ENCODE data around the gene SEPTIN12. TPM values are rescaled to one million over a fixed set of nuclear protein-coding genes. Genes with fewer than 3 reads are reported as not detected.

SEPTIN12 gene
- total and polyA plus RNA-seq, 2 of the 4 experiments (the other 2 are of a cell fraction): not detected

- no peak overlapping the region for H2BK20ac ChIP-seq (ENCODE audit: low read depth, low read length)
- H3K23ac ChIP-seq (ENCODE audit: low read depth, low read length): no peak overlapping the region
- no peak overlapping the region for H3K9ac ChIP-seq (ENCODE audit: low read depth, low read length)
- H3K4me1 ChIP-seq (ENCODE audit: control insufficient read depth, insufficient read depth, low read length): peaks cover 5% of the 10 kb centered on the region; the same call in 1 of the 2 replicates
- H3K4me3 ChIP-seq (ENCODE audit: insufficient read depth, low read depth, low read length): no peak overlapping the region
- ChIA-PET CTCF (no interaction called here), POLR2A (ENCODE audit: unreplicated experiment) (no interaction called here)
- ATAC-seq (ENCODE audit: low read depth) (no peak), DNase-seq (no peak)
- no peak overlapping the region for H3K4me2 ChIP-seq (ENCODE audit: low read depth, low read length)
- H3K9me1 ChIP-seq (ENCODE audit: insufficient read depth, low read length): no peaks in the 10 kb centered on the region
- no peak for TF ChIP-seq SMC3 (IDR thresholded peaks at IDR 0.05; ENCODE audit: low read depth, low read length)
- no peak for TF ChIP-seq CHD1 (IDR thresholded peaks at IDR 0.05; ENCODE audit: low read depth, low read length)
- TF ChIP-seq MAFK (IDR thresholded peaks at IDR 0.05; ENCODE audit: low read depth, low read length): no peak
- TF ChIP-seq RAD21 (IDR thresholded peaks at IDR 0.05; ENCODE audit: low read length): no peak
- no peak for TF ChIP-seq CEBPB (IDR thresholded peaks at IDR 0.05; ENCODE audit: low read depth, low read length)
- no peak for TF ChIP-seq CTCF (conservative IDR thresholded peaks at IDR 0.05; ENCODE audit: low read depth, low read length)
- no peak for TF ChIP-seq MAZ (IDR thresholded peaks at IDR 0.05; ENCODE audit: borderline replicate concordance, low read depth, low read length)
- no peak for TF ChIP-seq RFX5 (IDR thresholded peaks at IDR 0.05; ENCODE audit: low read depth, low read length)
- TF ChIP-seq FOS (IDR thresholded peaks at IDR 0.05; ENCODE audit: low read depth, low read length): no peak
- no peak for TF ChIP-seq POLR2A (IDR thresholded peaks at IDR 0.05; ENCODE audit: low read depth, low read length)
- TF ChIP-seq RCOR1 (IDR thresholded peaks at IDR 0.05; ENCODE audit: insufficient replicate concordance, low read length): no peak
- H3K36me3 ChIP-seq (ENCODE audit: control insufficient read depth, insufficient read depth, low read length): peaks cover 2% of the 10 kb centered on the region; the same call in 1 of the 2 replicates
- no peaks in the 10 kb centered on the region for H3K9me3 ChIP-seq (ENCODE audit: control insufficient read depth, insufficient read depth, low read length)
- H4K91ac ChIP-seq (ENCODE audit: insufficient read depth, low read depth, low read length): no peak overlapping the region
- no peak overlapping the region for H3K56ac ChIP-seq (ENCODE audit: extremely low read depth, insufficient read depth, low read length)
- no peaks in the 10 kb centered on the region for H3K27me3 ChIP-seq (ENCODE audit: control insufficient read depth, insufficient read depth, low read length)
- H2BK15ac ChIP-seq (ENCODE audit: low read depth, low read length): no peak overlapping the region
- BruUV-seq (replicated peaks): no TSS peak
- no peak overlapping the region for H3K14ac ChIP-seq (replicated peaks; ENCODE audit: low read depth, low read length)
- no peak overlapping the region for H3K4ac ChIP-seq (ENCODE audit: low read depth, low read length)
- WGBS, 2 experiments (ENCODE audit: extremely low coverage in 2 of 2, insufficient read length in 1 of 2): no CpG with 5 or more reads among the region's 16 CpGs
- no peak overlapping the region for H3K18ac ChIP-seq (ENCODE audit: low read depth, low read length)
- H2BK120ac ChIP-seq (ENCODE audit: low read depth, low read length): no peak overlapping the region
- no peak overlapping the region for H2AK5ac ChIP-seq (ENCODE audit: low read depth, low read length)
- H3K79me1 ChIP-seq (ENCODE audit: low read depth in 1 of 2, low read length in 2 of 2): 0 out of 4 replicates have a peak, but pooled peaks cover 0 to 7% of the 10 kb centered on the region in 2 experiments
- in situ Hi-C loops (cut with MboI; ENCODE audit: low sequenced_read_pairs) (no loop called here), dilution Hi-C loops (cut with HindIII; ENCODE audit: low sequenced_read_pairs, unreplicated experiment) (no loop called here), intact Hi-C loops (cut with micrococcal nuclease) (no loop called here)
- no peak overlapping the region for H2BK5ac ChIP-seq (ENCODE audit: low read depth, low read length, poor library complexity, severe bottlenecking)
- no peak overlapping the region for H2AK9ac ChIP-seq (replicated peaks; ENCODE audit: low read depth, low read length, poor library complexity)
- no peaks in the 10 kb centered on the region for H4K20me1 ChIP-seq (ENCODE audit: insufficient read depth, low read length)
- no peak overlapping the region for H3K27ac ChIP-seq (ENCODE audit: insufficient read depth, low read length)
- no peak overlapping the region for H2AFZ ChIP-seq (replicated peaks; ENCODE audit: low read length, poor library complexity)
- no peak overlapping the region for H4K5ac ChIP-seq (ENCODE audit: low read depth, low read length)
- H4K8ac ChIP-seq (ENCODE audit: low read depth in 2 of 2, low read length in 2 of 2): no peak overlapping the region
Observed at GRCh38 chr16:4798456-4798855, 10.3 kb upstream of the SEPTIN12 start.

Measured in IMR-90 (cell line).